MM.1S (cell line): ENCODE data around the gene LIMS1.

ENCODE experiments used
- CTCF ChIP-seq: fragments of 300-600 bp; sonication (generic); IDR thresholded peaks from 2 replicates; pipeline ENCODE4 v1.5.1; 2016; ENCODE audit warnings: antibody characterized with exemption, low read length, mixed read lengths
- EZH2 ChIP-seq: fragments of 300-600 bp; sonication (generic); optimal IDR thresholded peaks from 2 replicates; pipeline ENCODE3; 2017; ENCODE audit warnings: low read depth, mild to moderate bottlenecking, antibody characterized with exemption, low read length, mixed read lengths

GRCh38 chr2:108634576-108635160 lies 100.4 kb downstream of the LIMS1 start:
- TF ChIP-seq CTCF (no peak), EZH2 (no peak)
